ENCODE measurements around the gene TPM2. TPM values are rescaled to one million over a fixed set of nuclear protein-coding genes. Genes with fewer than 3 reads are reported as not detected.

TPM2 gene
- total RNA-seq, 4 donors from 2014 or later: 45.4 to 79.6 (median 72.2) TPM

DNA sequence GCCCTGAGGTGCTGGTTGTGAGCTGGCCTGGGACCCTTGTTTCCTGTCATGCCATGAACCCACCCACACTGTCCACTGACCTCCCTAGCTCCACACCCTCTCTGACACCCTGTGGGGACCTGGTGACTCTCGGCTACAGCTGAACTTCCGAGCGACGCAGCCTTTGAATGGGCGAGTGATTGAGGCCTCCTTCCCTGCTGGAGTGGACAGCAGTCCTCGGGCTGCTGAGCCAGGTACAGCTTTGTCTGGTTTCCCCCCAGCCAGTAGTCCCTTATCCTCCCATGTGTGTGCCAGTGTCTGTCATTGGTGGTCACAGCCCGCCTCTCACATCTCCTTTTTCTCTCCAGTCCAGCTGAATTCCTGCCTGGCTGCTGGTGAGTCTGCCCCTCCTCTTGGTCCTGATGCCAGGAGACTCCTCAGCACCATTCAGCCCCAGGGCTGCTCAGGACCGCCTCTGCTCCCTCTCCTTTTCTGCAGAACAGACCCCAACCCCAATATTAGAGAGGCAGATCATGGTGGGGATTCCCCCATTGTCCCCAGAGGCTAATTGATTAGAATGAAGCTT lies 9.9 kb downstream of the TPM2 start:
- TF ChIP-seq, protein P1, sequence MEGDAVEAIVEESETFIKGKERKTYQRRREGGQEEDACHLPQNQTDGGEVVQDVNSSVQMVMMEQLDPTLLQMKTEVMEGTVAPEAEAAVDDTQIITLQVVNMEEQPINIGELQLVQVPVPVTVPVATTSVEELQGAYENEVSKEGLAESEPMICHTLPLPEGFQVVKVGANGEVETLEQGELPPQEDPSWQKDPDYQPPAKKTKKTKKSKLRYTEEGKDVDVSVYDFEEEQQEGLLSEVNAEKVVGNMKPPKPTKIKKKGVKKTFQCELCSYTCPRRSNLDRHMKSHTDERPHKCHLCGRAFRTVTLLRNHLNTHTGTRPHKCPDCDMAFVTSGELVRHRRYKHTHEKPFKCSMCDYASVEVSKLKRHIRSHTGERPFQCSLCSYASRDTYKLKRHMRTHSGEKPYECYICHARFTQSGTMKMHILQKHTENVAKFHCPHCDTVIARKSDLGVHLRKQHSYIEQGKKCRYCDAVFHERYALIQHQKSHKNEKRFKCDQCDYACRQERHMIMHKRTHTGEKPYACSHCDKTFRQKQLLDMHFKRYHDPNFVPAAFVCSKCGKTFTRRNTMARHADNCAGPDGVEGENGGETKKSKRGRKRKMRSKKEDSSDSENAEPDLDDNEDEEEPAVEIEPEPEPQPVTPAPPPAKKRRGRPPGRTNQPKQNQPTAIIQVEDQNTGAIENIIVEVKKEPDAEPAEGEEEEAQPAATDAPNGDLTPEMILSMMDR (IDR thresholded peaks at IDR 0.05): no peak
- no peak for TF ChIP-seq POLR2A (IDR thresholded peaks at IDR 0.05)
- intact Hi-C loops (cut with DNase I): no loop called here
- Histone ChIP-seq H3K36me3 (peaks cover 0 to 3% of the 10 kb centered on the region in 2 donors), H3K4me1 (peaks cover 4 to 10% of the 10 kb centered on the region in 2 donors), H3K4me3 (replicated peaks in 1 of 3) (no peak overlapping the region), H3K27me3 (no peaks in the 10 kb centered on the region), H3K9me3 (no peaks in the 10 kb centered on the region), H3K27ac (no peak overlapping the region)
- WGBS, 2 donors: 89% methylated on average over 8 of the region's 8 CpGs
- DNase-seq: no peak

DNA sequence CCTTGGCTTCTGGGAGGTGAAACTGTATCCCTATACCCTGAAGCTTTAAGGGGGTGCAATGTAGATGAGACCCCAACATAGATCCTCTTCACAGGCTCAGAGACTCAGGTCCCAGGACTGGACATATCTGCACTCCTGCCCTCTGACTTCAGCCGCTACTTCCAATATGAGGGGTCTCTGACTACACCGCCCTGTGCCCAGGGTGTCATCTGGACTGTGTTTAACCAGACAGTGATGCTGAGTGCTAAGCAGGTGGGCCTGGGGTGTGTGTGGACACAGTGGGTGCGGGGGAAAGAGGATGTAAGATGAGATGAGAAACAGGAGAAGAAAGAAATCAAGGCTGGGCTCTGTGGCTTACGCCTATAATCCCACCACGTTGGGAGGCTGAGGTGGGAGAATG lies 10.6 kb downstream of the TPM2 start:
- Histone ChIP-seq H3K4me3 (replicated peaks in 1 of 3) (no peak overlapping the region), H3K27me3 (no peaks in the 10 kb centered on the region), H3K27ac (no peak overlapping the region), H3K9me3 (no peaks in the 10 kb centered on the region), H3K4me1 (peaks cover 4 to 10% of the 10 kb centered on the region in 2 donors), H3K36me3 (no peaks in the 10 kb centered on the region)
- intact Hi-C loops (cut with DNase I): no loop called here
- no peak for DNase-seq
- 90 to 91% methylated on average over 5 of the region's 5 CpGs for WGBS, 2 donors
- TF ChIP-seq, protein P1 (IDR thresholded peaks at IDR 0.05): no peak
- no peak for TF ChIP-seq POLR2A (IDR thresholded peaks at IDR 0.05)

DNA sequence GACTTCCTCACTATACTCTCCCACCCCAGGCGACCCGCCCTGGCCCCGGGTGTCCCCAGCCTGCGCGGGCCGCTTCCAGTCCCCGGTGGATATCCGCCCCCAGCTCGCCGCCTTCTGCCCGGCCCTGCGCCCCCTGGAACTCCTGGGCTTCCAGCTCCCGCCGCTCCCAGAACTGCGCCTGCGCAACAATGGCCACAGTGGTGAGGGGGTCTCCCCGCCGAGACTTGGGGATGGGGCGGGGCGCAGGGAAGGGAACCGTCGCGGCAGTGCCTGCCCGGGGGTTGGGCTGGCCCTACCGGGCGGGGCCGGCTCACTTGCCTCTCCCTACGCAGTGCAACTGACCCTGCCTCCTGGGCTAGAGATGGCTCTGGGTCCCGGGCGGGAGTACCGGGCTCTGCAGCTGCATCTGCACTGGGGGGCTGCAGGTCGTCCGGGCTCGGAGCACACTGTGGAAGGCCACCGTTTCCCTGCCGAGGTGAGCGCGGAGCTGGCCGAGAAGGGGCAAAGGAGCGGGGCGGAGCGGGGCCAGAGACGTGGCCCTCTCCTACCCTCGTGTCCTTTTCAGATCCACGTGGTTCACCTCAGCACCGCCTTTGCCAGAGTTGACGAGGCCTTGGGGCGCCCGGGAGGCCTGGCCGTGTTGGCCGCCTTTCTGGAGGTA lies 13.9 kb downstream of the TPM2 start:
- H3K27ac ChIP-seq: no peak overlapping the region

DNA sequence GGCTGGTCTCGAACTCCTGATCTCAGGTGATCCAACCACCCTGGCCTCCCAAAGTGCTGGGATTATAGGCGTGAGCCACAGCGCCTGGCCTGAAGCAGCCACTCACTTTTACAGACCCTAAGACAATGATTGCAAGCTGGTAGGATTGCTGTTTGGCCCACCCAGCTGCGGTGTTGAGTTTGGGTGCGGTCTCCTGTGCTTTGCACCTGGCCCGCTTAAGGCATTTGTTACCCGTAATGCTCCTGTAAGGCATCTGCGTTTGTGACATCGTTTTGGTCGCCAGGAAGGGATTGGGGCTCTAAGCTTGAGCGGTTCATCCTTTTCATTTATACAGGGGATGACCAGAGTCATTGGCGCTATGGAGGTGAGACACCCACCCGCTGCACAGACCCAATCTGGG lies 14.5 kb downstream of the TPM2 start:
- Histone ChIP-seq H3K27me3 (no peaks in the 10 kb centered on the region), H3K27ac (no peak overlapping the region), H3K9me3 (no peaks in the 10 kb centered on the region), H3K4me1 (peaks cover 4 to 10% of the 10 kb centered on the region in 2 donors), H3K36me3 (no peaks in the 10 kb centered on the region), H3K4me3 (replicated peaks in 1 of 3) (peak overlapping the region in 1 of 3 donors; percentile 47)
- intact Hi-C loops (cut with DNase I): no loop called here
- WGBS, 2 donors: 40 to 50% methylated on average over 5 to 10 of the region's 13 CpGs
- no peak for DNase-seq
- TF ChIP-seq, protein P1 (IDR thresholded peaks at IDR 0.05): no peak
- TF ChIP-seq POLR2A (IDR thresholded peaks at IDR 0.05): no peak

More for the DNA sequence above, 13.9 kb downstream of the TPM2 start:
- 6 to 13% methylated on average over 8 to 20 of the region's 51 CpGs for WGBS, 2 donors
- intact Hi-C loops (cut with DNase I): no loop called here
- H3K36me3 ChIP-seq: no peaks in the 10 kb centered on the region
- H3K9me3 ChIP-seq: no peaks in the 10 kb centered on the region
- DNase-seq: peak; percentile 53 to 56
- H3K4me3 ChIP-seq (replicated peaks in 1 of 3): peak overlapping the region in 2 of 3 donors; percentile 47 to 48
- H3K4me1 ChIP-seq: peaks cover 4 to 10% of the 10 kb centered on the region in 2 donors
- no peaks in the 10 kb centered on the region for H3K27me3 ChIP-seq
- TF ChIP-seq, protein P1 (IDR thresholded peaks at IDR 0.05): no peak
- no peak for TF ChIP-seq POLR2A (IDR thresholded peaks at IDR 0.05)

DNA sequence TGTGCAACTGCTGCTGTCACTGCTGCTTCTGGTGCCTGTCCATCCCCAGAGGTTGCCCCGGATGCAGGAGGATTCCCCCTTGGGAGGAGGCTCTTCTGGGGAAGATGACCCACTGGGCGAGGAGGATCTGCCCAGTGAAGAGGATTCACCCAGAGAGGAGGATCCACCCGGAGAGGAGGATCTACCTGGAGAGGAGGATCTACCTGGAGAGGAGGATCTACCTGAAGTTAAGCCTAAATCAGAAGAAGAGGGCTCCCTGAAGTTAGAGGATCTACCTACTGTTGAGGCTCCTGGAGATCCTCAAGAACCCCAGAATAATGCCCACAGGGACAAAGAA lies 15.7 kb downstream of the TPM2 start:
- no peak for DNase-seq
- H3K9me3 ChIP-seq: no peaks in the 10 kb centered on the region
- WGBS, 2 donors: 83 to 94% methylated on average over 2 to 3 of the region's 3 CpGs
- intact Hi-C loops (cut with DNase I): no loop called here
- H3K27me3 ChIP-seq: no peaks in the 10 kb centered on the region
- no peaks in the 10 kb centered on the region for H3K36me3 ChIP-seq
- H3K4me3 ChIP-seq (replicated peaks in 1 of 3): no peak overlapping the region
- TF ChIP-seq, protein P1 (IDR thresholded peaks at IDR 0.05): no peak
- no peak for TF ChIP-seq POLR2A (IDR thresholded peaks at IDR 0.05)
- no peak overlapping the region for H3K27ac ChIP-seq
- peaks cover 4 to 12% of the 10 kb centered on the region in 2 donors for H3K4me1 ChIP-seq
